GM23338 (cell line): ENCODE measurements around the gene CARNS1. TPM values are rescaled to one million over a fixed set of nuclear protein-coding genes. Genes with fewer than 3 reads are reported as not detected.

Experiments used
- ATAC-seq: fragments of 200-7000 bp; cut with Tn5 transposase; 3 replicates; pipeline ENCODE4 v1.9.1; 2020
- DNase-seq: peaks from one replicate; pipeline ENCODE4 v3.0.0-alpha.2; 2015; ENCODE audit warnings: low spot score
- H2AFZ ChIP-seq: fragments of 200-600 bp; sonication (generic); 2 replicates; pipeline ENCODE4 v1.8.0; 2016; ENCODE audit warnings: antibody characterized with exemption, mild to moderate bottlenecking, moderate library complexity
- H3F3A ChIP-seq: fragments of 200-600 bp; sonication (generic); replicated peaks from 2 replicates; pipeline ENCODE4 v1.8.0; 2017; ENCODE audit warnings: antibody characterized with exemption, mixed run types, low read depth
- H3K27ac ChIP-seq: fragments of 200-600 bp; sonication (generic); 2 replicates; pipeline ENCODE4 v1.6.1; 2016; ENCODE audit warnings: low read depth
- H3K27me3 ChIP-seq: fragments of 200-600 bp; sonication (generic); 2 replicates; pipeline ENCODE4 v1.8.0; 2016; ENCODE audit warnings: mild to moderate bottlenecking, mixed run types, moderate library complexity; ENCODE audit not compliant: insufficient read depth
- H3K36me3 ChIP-seq: fragments of 200-600 bp; sonication (generic); 2 replicates; pipeline ENCODE4 v1.8.0; 2016; ENCODE audit warnings: mild to moderate bottlenecking; ENCODE audit not compliant: insufficient read depth
- H3K4me1 ChIP-seq: fragments of 200-600 bp; sonication (generic); 2 replicates; pipeline ENCODE4 v1.8.0; 2016; ENCODE audit warnings: mild to moderate bottlenecking, moderate library complexity; ENCODE audit not compliant: insufficient read depth
- H3K4me2 ChIP-seq: fragments of 200-600 bp; sonication (generic); 2 replicates; pipeline ENCODE4 v1.7.1; 2017; ENCODE audit warnings: mixed run types
- H3K4me3 ChIP-seq: fragments of 200-600 bp; sonication (generic); 2 replicates; pipeline ENCODE4 v1.6.1; 2016; ENCODE audit warnings: mixed run types
- H3K79me2 ChIP-seq: fragments of 200-600 bp; sonication (generic); replicated peaks from 2 replicates; pipeline ENCODE4 v1.8.0; 2017; ENCODE audit warnings: mild to moderate bottlenecking; ENCODE audit not compliant: insufficient read depth
- H3K9me2 ChIP-seq: fragments of 200-600 bp; sonication (generic); 2 replicates; pipeline ENCODE4 v1.8.0; 2017; ENCODE audit not compliant: insufficient read depth
- H4K20me1 ChIP-seq: fragments of 200-600 bp; sonication (generic); replicated peaks from 2 replicates; pipeline ENCODE4 v1.8.0; 2017; ENCODE audit warnings: mild to moderate bottlenecking; ENCODE audit not compliant: insufficient read depth
- H3K27ac Mint-ChIP-seq: 2 replicates; pipeline ENCODE4 v1.8.0; 2020; ENCODE audit warnings: inconsistent platforms, mild to moderate bottlenecking, moderate library complexity, mixed read lengths
- H3K27me3 Mint-ChIP-seq: 3 replicates; pipeline ENCODE4 v1.8.0; 2022; ENCODE audit warnings: low read depth, mild to moderate bottlenecking, moderate library complexity, mixed read lengths, inconsistent platforms; ENCODE audit not compliant: insufficient read depth, poor library complexity
- H3K36me3 Mint-ChIP-seq: 3 replicates; pipeline ENCODE4 v1.8.0; 2021; ENCODE audit warnings: low read depth, mild to moderate bottlenecking, inconsistent platforms, moderate library complexity, mixed read lengths
- H3K4me1 Mint-ChIP-seq: 3 replicates; pipeline ENCODE4 v1.8.0; 2020; ENCODE audit warnings: mild to moderate bottlenecking, inconsistent platforms, mixed read lengths
- H3K4me3 Mint-ChIP-seq: 3 replicates; pipeline ENCODE4 v1.8.0; 2021; ENCODE audit warnings: moderate library complexity, mild to moderate bottlenecking, inconsistent platforms, mixed read lengths
- H3K9me3 Mint-ChIP-seq: 3 replicates; pipeline ENCODE4 v1.8.0; 2020; ENCODE audit warnings: moderate library complexity, mild to moderate bottlenecking, inconsistent platforms, mixed read lengths
- CREB1 ChIP-seq: fragments of 250-450 bp; sonication (Bioruptor Pico); IDR thresholded peaks from 2 replicates; pipeline ENCODE4 v1.5.0; 2020; ENCODE audit warnings: low read depth, mild to moderate bottlenecking, moderate library complexity
- EZH2phosphoT487 ChIP-seq: fragments of 200-600 bp; sonication (generic); IDR thresholded peaks from one replicate; pipeline ENCODE4 v1.8.1; 2018; ENCODE audit warnings: antibody characterized with exemption; ENCODE audit not compliant: unreplicated experiment
- JUNB ChIP-seq: IDR thresholded peaks from one replicate; pipeline ENCODE4 v1.6.1; 2016; ENCODE audit warnings: antibody characterized with exemption; ENCODE audit not compliant: unreplicated experiment
- NANOG ChIP-seq: IDR thresholded peaks from 2 replicates; pipeline ENCODE4 v1.6.1; 2016; ENCODE audit warnings: antibody characterized with exemption, borderline replicate concordance
- POLR2AphosphoS5 ChIP-seq: IDR thresholded peaks from 2 replicates; pipeline ENCODE4 v1.6.1; 2016; ENCODE audit warnings: antibody characterized with exemption, low read depth
- REST ChIP-seq: IDR thresholded peaks from one replicate; pipeline ENCODE4 v1.6.1; 2018; ENCODE audit warnings: antibody characterized with exemption; ENCODE audit not compliant: unreplicated experiment
- STAT1 ChIP-seq: IDR thresholded peaks from one replicate; pipeline ENCODE4 v1.6.1; 2016; ENCODE audit warnings: antibody characterized with exemption; ENCODE audit not compliant: unreplicated experiment
- ZNF114 ChIP-seq: fragments of 250-450 bp; sonication (Bioruptor Pico); IDR thresholded peaks from 2 replicates; pipeline ENCODE4 v1.5.0; 2020; ENCODE audit warnings: mild to moderate bottlenecking, moderate library complexity
- ZNF331 ChIP-seq: fragments of 250-450 bp; sonication (Bioruptor Pico); IDR thresholded peaks from 2 replicates; pipeline ENCODE4 v1.5.0; 2020; ENCODE audit warnings: low read depth, mild to moderate bottlenecking, moderate library complexity
- polyA plus RNA-seq: library from polyadenylated mRNA; unstranded; fragments of >200 nt; fragmentation: Nextera tagmentation; extraction: Ambion mirVana; gene quantifications from 2 replicates; pipeline ENCODE4 v1.2.1, GENCODE V29; 2016
- total RNA-seq: library from RNA; depleted of rRNA; stranded (reverse); fragments of >200 nt; shearing (Covaris generic); gene quantifications from 2 replicates; pipeline ENCODE4 v1.2.3, GENCODE V29; 2014
- TF ChIP-seq, protein P1 (sequence below): IDR thresholded peaks from 2 replicates; pipeline ENCODE4 v1.6.1; 2016; ENCODE audit warnings: antibody characterized with exemption

Gene CARNS1
- total and polyA plus RNA-seq, 2 experiments from 2014 or later, result 0.52 to 0.76 TPM

DNA sequence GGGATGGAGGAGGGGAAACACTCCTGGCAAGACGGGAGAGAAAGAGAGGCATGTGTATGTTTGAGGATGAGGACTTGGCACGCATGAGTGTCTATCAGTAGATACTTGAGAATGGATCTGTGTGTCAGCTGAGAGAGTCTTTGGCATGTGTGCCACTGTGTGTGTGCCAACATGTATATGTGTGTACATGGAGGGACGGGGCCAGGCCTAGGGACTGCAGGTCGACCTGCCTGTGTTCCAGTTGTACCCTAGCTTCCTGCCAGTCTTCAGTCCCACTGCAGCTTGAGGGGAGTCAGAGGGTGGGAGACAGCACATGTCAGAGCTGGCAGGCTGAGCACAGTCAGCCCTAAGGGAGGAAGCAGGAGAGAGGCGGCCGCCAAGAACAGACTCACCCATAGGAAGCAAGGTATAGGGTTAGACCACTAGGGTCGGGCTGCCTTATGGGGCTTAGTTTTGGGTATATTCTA is 47.7 kb upstream of the CARNS1 start:
- Histone ChIP-seq H3K9me2 (no peaks in the 10 kb centered on the region), H3F3A (0 out of 2 replicates have a peak, but pooled peaks cover 4% of the 10 kb centered on the region), H3K4me1 (peaks cover 25% of the 10 kb centered on the region), H3K36me3 (no peaks in the 10 kb centered on the region), H3K27me3 (peaks cover 49% of the 10 kb centered on the region), H2AFZ (no peak overlapping the region), H3K79me2 (no peaks in the 10 kb centered on the region), H3K27ac (no peak overlapping the region), H3K4me3 (no peak overlapping the region), H3K4me2 (no peak overlapping the region), H4K20me1 (no peaks in the 10 kb centered on the region)
- DNase-seq (no peak), ATAC-seq (no peak)
- H3K4me3 Mint-ChIP-seq, result no peak overlapping the region
- peaks cover 37% of the 10 kb centered on the region for H3K4me1 Mint-ChIP-seq
- TF ChIP-seq REST (no peak), NANOG (no peak), CREB1 (CRISPR knock-in tag) (no peak), ZNF331 (CRISPR knock-in tag) (no peak), ZNF114 (CRISPR knock-in tag) (no peak)
- TF ChIP-seq, protein P1, sequence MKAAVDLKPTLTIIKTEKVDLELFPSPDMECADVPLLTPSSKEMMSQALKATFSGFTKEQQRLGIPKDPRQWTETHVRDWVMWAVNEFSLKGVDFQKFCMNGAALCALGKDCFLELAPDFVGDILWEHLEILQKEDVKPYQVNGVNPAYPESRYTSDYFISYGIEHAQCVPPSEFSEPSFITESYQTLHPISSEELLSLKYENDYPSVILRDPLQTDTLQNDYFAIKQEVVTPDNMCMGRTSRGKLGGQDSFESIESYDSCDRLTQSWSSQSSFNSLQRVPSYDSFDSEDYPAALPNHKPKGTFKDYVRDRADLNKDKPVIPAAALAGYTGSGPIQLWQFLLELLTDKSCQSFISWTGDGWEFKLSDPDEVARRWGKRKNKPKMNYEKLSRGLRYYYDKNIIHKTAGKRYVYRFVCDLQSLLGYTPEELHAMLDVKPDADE, result no peak
- H3K36me3 Mint-ChIP-seq, result no peaks in the 10 kb centered on the region; the same call in 2 of the 3 replicates
- H3K27ac Mint-ChIP-seq, result no peak overlapping the region
- no peaks in the 10 kb centered on the region for H3K9me3 Mint-ChIP-seq
- H3K27me3 Mint-ChIP-seq, result peaks cover 30% of the 10 kb centered on the region

DNA sequence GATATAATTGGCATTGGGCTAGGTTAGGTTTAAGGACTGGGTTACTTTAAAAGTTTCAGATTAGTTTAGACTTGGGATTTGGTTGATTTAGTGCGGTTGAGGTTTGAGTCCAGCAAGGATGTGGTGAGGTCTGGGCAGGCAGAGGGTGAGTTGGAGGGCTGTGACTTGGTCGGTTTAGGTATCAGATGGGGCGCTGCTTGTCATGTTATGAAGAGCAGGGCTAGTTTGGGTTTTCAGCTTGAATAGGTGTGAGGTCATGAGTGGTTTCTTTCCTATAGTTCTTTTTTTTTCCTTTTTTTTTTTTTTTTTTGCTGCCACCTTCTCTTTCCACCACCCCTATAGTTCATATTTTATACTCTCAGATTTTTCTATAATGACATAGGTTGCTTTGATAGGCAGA is 46.9 kb upstream of the CARNS1 start:
- DNase-seq (no peak), ATAC-seq (no peak)
- Mint-ChIP-seq H3K4me1 (peaks cover 37% of the 10 kb centered on the region), H3K9me3 (no peaks in the 10 kb centered on the region), H3K27ac (no peak overlapping the region), H3K36me3 (no peaks in the 10 kb centered on the region; the same call in 2 of the 3 replicates), H3K27me3 (peaks cover 30% of the 10 kb centered on the region), H3K4me3 (no peak overlapping the region; the same call in 2 of the 3 replicates)
- no peaks in the 10 kb centered on the region for H3K9me2 ChIP-seq
- H3F3A ChIP-seq, result 0 out of 2 replicates have a peak, but pooled peaks cover 4% of the 10 kb centered on the region
- no peak overlapping the region for H2AFZ ChIP-seq
- H4K20me1 ChIP-seq, result no peaks in the 10 kb centered on the region
- H3K27ac ChIP-seq, result no peak overlapping the region
- H3K4me2 ChIP-seq, result no peak overlapping the region
- H3K4me3 ChIP-seq, result no peak overlapping the region
- peaks cover 55% of the 10 kb centered on the region for H3K27me3 ChIP-seq
- no peaks in the 10 kb centered on the region for H3K79me2 ChIP-seq
- H3K36me3 ChIP-seq, result no peaks in the 10 kb centered on the region
- peaks cover 25% of the 10 kb centered on the region for H3K4me1 ChIP-seq
- TF ChIP-seq CREB1 (CRISPR knock-in tag), result no peak
- TF ChIP-seq STAT1, result no peak
- no peak for TF ChIP-seq REST
- no peak for TF ChIP-seq ZNF331 (CRISPR knock-in tag)
- no peak for TF ChIP-seq POLR2AphosphoS5
- no peak for TF ChIP-seq EZH2phosphoT487
- no peak for TF ChIP-seq NANOG
- no peak for TF ChIP-seq JUNB
